ENCODE measurements around the gene ABCA5.

DNA sequence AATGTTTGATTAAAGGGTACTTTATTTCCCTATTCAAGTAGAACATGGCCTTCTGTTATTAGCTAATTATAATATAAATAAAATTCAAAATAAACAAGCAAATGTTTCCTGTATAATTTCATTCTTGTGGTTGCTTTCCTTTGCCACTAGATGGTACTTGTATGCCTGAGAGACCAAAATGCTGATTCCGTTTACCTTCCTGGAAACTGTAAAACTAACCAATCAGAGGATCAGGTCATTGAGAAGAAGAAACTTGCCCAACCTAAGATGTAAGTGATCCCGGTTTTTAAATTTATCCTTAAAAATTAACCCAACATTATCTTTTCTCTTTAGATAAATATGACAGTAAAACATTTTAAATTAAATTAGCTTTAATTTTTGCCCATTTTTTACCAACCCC lies 8.1 kb upstream of the ABCA5 start:
- TF ChIP-seq, protein P1, sequence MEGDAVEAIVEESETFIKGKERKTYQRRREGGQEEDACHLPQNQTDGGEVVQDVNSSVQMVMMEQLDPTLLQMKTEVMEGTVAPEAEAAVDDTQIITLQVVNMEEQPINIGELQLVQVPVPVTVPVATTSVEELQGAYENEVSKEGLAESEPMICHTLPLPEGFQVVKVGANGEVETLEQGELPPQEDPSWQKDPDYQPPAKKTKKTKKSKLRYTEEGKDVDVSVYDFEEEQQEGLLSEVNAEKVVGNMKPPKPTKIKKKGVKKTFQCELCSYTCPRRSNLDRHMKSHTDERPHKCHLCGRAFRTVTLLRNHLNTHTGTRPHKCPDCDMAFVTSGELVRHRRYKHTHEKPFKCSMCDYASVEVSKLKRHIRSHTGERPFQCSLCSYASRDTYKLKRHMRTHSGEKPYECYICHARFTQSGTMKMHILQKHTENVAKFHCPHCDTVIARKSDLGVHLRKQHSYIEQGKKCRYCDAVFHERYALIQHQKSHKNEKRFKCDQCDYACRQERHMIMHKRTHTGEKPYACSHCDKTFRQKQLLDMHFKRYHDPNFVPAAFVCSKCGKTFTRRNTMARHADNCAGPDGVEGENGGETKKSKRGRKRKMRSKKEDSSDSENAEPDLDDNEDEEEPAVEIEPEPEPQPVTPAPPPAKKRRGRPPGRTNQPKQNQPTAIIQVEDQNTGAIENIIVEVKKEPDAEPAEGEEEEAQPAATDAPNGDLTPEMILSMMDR (IDR thresholded peaks at IDR 0.05; ENCODE audit: poor library complexity, severe bottlenecking) = no peak
- TF ChIP-seq, protein P2, sequence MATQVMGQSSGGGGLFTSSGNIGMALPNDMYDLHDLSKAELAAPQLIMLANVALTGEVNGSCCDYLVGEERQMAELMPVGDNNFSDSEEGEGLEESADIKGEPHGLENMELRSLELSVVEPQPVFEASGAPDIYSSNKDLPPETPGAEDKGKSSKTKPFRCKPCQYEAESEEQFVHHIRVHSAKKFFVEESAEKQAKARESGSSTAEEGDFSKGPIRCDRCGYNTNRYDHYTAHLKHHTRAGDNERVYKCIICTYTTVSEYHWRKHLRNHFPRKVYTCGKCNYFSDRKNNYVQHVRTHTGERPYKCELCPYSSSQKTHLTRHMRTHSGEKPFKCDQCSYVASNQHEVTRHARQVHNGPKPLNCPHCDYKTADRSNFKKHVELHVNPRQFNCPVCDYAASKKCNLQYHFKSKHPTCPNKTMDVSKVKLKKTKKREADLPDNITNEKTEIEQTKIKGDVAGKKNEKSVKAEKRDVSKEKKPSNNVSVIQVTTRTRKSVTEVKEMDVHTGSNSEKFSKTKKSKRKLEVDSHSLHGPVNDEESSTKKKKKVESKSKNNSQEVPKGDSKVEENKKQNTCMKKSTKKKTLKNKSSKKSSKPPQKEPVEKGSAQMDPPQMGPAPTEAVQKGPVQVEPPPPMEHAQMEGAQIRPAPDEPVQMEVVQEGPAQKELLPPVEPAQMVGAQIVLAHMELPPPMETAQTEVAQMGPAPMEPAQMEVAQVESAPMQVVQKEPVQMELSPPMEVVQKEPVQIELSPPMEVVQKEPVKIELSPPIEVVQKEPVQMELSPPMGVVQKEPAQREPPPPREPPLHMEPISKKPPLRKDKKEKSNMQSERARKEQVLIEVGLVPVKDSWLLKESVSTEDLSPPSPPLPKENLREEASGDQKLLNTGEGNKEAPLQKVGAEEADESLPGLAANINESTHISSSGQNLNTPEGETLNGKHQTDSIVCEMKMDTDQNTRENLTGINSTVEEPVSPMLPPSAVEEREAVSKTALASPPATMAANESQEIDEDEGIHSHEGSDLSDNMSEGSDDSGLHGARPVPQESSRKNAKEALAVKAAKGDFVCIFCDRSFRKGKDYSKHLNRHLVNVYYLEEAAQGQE (IDR thresholded peaks at IDR 0.05; ENCODE audit: borderline replicate concordance) = no peak
- no peak for TF ChIP-seq EP300 (conservative IDR thresholded peaks at IDR 0.05; ENCODE audit: poor library complexity, severe bottlenecking)
- TF ChIP-seq MXI1 (conservative IDR thresholded peaks at IDR 0.05; ENCODE audit: poor library complexity, severe bottlenecking) = no peak
- no peak for TF ChIP-seq TAF1 (IDR thresholded peaks at IDR 0.05; ENCODE audit: low read depth)
